ENCODE results near the gene CSNK1G2.

CSNK1G2 gene

DNA sequence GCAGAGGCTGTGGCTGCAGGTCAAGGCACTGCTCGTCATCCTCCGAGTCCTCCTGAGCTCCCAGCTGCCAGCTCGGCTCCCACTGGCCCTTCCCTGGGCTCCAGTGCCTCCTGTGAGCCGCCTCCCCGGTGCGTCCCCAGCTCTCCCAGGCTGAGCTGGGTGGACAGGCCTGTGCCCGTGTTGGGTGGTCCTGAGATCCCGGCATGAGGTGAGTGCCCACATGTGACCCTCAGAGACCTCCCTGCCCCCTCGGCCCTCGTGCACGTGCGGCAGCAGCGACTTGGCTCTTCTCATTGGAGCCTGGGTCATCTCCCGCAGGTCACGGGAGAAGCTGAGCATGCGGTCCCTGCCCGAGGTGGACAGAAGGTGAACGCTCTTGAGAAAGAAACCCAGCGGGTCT is 20.3 kb upstream of the CSNK1G2 start:
- DNase-seq = no peak

DNA sequence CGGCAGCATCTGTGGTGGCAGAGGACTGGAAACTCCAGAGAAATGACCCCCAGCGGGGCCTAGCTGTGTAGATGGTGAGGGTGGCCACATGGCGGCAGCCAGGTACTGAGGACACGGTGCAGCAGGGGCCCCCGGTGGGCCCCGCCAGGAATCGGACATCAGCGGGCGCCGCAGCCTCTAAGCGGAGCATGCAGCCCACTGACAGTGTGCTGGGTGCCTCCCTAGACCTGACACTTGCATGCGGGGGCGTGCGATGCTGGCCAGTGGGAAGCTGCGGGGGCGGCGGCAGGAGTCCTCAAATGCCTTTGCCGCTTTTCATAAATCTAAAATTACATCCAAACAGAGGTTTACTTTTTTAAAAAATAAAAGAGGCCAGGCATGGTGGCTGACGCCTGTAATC is 19.6 kb upstream of the CSNK1G2 start:
- DNase-seq = no peak

DNA sequence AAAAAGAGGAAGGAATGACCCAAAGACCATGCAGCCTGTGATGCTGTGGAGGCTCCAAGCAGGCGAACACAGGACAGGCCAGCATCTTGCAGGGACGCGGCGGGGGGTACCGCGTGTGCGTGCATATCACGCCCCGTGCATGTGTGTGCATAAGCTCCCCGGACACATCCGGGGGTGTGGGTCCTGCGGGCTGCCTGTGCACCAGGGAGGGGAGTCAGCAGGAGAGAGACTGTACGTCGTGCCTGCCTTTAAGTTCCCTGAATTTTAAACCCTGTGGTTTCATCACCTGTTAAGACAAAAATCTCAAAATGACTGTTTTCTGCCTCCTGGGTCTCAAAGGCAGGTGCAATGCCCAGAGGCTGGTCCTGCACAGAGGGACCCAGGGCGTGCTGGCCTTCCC is 19.1 kb upstream of the CSNK1G2 start:
- DNase-seq = no peak

DNA sequence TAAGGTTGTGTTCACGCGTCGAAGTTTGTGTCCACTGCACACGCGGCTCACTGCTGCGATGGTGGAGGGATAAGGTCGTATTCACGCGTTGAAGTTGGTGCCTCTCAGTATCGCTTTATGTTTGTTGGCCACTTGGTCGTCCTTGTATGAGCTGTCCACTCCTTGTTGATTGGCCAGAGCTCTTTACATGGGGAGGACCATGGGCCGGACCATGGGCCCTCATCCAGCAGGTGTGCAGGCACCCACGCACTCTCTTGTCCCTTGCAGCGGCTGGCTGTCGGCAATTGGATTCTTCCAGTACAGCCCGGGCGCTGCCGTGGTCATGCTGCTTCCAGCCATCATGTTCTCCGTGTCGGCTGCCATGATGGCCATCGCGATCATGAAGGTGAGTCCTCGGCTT is 18.2 kb upstream of the CSNK1G2 start:
- no peak for DNase-seq

DNA sequence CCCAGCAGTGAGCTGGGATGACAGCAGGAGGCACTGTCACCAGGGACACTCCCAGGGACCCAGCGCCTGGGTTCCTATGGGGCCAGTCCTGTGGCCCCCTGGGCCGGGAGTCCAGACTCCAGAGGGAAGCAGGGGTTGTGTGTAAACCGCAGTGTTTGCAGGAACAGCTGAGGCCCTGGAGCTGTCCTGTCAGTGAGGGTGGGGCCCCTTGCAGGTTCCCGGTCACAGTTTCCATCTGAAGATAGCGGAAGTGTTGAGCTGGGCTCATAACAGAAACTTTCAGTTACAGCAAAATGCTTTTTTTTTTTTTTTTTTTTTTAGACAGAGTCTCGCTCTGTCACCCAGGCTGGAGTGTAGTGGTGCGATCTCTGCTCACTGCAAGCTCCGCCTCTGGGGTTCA is 17.7 kb upstream of the CSNK1G2 start:
- no peak for DNase-seq

DNA sequence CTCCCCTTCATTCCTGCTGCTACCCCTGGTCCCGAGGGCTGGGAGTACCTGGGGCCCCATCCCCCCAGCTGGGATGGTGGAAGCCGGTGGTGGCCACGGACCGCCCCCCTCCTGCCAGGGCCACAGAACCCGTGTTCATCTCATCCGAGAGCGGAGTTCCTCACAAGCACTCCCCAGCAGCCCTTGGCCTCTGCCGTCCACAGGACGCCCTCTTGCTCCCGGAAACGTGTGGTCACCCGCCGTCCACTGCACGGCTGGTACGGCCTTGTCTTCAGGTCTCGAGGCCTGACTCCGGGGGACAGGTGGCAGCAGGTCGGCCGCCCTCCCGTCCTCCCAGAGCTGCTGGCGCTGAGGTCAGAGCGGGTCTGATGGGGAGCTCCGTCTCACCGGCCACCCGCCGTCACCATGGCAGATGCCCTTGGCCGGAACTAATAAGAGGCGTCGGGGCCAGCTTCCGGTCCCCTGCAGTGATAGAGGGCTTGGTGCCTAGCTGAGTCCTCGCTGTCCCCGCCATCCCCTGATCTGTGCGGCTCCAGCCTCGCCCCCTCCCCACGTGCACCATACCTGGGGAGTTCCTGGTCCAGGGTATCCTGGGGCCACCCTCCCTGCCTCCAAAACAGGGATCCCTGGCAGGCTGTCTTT is 16.5 kb upstream of the CSNK1G2 start:
- DNase-seq = no peak

DNA sequence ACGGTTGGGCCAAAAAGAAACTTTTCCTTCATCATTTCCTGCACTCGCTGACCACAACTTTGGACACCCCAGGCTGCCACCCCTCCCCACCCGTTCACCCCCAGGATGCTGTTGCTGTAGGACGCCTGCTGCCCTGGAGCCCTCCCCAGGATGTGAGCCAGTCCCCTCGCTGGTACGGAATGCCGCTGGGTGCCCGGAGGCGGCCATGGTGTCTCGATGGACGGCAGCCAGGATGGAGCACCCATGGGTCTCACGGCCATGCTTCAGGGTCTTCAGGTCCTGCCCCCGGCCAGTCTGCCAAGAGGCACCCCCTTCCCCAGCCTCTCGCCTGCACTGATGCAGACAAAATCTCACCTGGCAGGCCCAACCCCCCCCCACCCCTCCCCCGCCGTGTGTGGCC is 15.4 kb upstream of the CSNK1G2 start:
- DNase-seq = no peak

DNA sequence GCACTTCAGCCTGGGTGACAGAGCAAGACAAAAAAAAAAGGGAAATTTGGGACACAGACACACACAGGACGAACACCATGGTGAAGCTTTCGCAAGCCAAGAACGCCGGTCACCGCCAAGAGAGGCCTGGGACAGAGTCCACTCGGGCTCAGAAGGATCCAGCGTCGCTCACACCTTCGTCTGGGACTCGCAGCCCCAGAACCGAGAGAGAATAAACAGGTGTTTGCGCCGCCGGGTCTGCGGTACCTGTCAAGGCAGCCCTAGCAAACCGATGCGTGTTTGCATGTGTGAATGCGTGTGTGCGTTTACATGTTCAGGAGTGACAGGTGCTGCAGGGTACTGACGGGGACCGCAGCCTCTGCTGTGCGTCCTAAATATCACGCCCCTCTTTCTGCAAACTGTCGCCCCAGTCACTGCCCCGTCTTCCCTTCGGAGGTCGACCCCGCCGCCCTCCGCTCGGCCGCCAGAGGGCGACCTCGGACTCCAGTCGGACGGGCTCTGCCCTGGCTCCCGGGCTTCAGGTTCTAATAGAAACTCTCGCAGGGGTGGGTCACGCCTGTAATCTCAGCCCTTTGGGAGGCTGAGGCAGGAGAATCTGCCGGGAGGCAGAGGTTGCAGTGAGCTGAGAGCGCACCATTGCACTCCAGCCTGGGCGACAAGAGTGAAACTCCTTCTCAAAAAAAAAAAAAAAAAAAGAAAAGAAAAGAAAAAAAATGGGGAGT is 11.8 kb upstream of the CSNK1G2 start:
- DNase-seq = peak; percentile 35

DNA sequence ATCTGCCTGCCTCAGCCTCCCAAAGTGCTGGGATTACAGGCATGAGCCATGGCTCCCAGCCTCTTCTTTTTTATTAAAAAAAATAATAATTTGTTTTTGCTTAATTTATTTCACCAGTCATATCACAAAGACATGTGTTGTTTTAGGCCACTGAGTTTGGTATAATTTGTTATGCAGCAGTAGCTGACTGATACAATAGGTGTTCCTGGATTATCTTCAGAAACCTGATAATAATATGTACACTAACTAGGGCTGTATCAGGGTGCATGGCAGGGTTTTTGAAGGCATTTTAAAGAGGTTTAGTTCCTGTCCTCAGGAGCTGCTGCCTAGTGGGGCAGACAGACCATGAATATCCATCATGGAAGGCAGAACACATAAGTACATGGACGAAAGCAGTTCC is 9.5 kb upstream of the CSNK1G2 start:
- DNase-seq = no peak

DNA sequence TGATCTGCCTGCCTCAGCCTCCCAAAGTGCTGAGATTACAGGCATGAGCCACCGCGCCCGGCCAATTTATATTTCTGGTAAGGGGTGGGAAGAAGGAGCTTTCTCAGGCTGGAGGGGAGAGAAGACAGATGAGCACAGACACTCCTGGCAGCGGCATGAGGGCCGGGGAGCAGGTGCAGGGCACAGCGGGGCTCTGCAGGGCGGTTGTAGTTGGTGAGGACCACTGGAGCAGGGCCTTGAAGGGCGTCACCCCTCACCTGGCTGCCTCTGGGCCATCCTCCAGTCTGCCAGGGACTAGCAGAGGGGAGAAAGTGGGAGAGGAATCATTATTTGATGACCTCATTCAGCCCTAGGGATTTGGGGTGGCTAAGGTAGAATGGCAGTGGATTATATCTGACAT is 8.6 kb upstream of the CSNK1G2 start:
- no peak for DNase-seq

DNA sequence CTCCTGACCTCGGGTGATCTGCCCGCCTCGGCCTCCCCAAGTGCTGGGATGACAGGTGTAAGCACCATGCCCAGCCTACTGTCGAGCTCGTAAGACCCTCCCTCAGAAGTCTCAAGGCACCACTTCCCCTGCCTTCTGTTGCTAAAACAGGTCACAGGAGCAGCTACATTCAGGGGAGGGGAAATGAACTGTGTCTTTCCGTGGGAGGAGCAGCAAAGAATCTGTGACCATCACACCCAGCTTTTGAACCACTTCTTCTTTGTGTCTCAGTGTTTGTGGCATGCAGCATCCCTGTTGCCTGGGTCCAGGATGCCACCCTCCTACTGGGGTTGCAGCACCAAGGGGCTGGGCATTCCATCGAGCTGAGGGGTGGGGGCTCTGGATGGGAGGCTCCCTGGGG is 7.7 kb upstream of the CSNK1G2 start:
- no peak for DNase-seq

DNA sequence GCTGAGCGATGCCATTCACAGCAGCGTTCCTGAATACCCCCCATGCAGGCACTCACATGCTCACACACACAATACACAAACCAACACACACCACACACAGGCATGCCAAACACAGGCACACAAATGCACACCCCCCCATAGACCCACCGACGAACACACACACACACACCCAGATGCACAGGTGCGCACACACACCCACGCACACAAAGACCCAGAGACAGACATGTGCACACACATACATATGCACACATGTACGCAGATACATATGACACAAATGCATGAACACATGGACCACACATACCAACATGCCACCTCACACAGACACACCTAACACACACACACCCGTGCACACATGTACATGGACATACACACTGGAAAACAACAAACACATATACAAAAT is 7.0 kb upstream of the CSNK1G2 start:
- DNase-seq = no peak

DNA sequence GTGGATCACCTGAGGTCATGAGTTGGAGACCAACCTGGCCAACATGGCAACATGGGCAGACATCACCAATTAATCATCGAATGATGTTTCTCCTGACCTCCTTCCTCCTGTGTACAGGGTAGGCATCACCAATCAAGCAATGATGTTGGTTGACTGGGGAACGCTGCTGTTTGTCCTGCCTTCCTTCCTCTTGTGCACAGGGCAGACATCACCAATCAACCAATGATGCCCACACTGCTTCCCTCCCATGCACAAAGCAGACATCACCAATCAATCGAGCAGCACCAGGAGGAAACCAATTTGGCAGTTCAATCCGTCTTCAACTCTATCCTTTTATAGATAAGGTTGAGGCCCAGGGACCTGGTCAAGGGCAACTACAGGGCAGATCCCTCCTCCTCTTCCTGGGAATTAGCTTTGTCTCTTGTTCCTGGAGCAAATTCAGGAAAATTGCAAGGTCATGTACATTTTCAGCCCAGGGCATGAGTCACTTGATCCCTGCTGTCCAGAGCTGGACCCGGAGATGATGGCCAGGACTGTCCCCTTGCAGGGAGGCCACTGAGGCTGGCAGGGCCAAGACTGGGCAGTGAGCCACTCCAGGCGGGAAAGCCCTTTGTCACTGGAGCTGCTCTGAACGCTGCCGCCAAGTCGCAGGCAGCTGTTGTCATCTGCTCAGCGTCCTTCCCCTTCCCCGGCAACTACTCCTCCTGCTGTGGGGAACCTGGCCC is 5.3 kb upstream of the CSNK1G2 start:
- DNase-seq = peak; percentile 16

DNA sequence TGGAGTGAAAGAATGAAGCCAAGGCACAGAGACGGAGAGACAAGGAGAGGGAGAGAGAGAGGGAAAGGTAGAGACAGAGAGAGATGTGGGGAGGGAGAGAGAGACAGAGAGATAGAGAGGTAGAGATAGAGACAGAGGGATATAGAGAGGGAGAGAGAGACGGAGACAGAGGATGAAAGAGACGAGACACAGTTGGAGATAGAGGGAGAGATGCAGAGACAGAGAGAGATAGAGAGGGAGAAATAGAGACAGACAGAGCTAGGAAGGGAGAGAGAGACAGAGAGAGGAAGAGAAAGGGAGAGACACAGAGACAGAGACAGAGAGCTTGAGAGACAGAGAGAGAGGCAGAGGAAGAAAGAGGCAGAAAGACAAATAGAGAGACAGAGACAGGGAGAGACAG is 4.5 kb upstream of the CSNK1G2 start:
- DNase-seq = no peak

DNA sequence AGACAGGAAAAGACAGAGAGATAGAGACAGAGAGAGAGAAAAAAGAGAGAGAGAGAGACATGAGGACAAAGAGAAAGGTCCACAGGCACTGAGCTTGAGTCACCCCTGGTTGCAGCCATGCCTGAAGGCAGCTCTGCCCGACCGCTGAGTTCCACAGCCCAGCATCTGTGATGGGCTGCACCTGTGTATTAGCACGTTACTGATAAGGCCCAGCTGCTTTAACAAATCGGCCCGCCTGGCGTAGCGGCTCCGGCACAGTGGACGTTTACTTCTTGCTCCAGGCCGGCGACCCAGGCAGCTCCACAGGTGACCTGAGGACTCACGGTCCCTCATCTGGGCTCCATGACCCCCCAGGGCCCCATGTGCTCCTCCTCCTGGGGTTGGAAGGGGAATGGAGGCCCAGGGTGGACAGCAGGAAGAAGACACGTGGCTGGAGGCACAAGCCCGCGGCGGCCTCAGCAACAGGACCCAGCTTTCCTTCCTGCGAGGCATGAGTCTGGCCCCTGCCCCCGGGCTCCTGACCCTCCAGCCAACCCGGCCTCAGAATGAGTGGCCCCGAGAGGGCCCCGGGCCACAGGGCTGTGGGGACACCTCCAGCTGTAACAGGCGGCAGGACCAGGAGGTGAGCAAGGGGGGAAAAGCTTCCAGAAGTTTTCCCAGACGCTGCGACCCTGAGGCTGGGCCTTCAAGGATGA is 3.9 kb upstream of the CSNK1G2 start:
- DNase-seq = no peak

DNA sequence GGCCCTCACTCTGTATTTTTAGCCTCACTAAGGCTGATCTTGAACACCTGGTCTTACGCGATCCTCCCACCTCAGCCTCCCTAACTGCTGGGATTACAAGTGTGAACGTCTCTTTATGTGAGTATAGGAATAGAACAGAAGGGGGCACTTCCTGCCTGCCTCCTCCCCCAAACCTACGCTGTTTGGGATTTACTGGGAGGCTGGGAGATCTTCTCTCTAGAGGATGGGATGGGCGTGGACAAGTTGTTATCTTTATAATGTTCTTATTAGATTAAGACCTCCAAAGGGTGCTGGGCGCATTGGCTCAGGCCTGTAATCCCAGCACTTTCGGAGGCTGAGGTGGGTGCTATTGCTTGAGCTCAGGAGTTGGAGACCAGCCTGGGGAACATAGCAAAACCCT is 2.9 kb upstream of the CSNK1G2 start:
- no peak for DNase-seq

DNA sequence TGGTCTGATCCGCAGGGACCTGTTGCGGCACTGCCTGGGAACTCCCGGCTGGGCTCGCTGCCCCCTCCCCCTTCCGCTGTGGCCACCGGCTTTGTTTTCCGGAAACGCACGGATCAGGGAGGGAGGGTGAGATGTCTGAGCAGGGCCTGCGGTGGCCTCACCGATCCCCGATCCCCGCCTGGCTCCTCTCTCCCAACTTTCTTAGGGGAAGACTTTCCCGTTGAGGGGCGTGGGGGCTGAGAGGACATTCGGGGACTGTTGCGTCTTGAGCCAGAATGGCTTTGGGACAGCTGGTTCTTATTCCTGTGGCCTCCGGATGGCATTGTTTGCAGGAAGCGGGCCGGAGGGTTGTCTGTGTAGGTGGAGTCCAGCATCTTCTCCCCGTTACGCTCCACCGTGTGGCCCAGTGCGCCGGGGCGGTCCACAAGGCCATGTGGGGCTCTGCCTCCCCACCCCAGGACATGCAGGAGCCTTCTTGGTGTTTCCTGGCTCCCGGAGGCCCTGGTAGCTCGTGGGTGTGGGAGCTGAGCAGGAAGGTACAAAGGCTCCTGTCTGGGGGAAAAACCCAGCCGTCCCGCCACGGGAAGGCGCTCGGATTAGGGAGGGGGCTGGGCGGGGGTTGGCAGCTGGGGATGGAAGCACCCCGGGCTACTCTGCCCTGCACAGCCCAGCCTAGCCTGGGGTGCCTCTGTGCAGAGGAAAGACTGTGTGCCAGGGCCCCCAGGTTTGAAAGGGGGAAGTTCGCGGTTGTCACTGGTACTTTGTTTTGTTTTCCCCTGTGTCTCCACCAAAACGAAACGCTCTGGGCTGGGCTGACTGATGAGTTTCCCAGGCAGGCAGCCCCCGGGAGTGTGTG is 1.3 kb downstream of the CSNK1G2 start:
- peak; percentile 60 for DNase-seq

DNA sequence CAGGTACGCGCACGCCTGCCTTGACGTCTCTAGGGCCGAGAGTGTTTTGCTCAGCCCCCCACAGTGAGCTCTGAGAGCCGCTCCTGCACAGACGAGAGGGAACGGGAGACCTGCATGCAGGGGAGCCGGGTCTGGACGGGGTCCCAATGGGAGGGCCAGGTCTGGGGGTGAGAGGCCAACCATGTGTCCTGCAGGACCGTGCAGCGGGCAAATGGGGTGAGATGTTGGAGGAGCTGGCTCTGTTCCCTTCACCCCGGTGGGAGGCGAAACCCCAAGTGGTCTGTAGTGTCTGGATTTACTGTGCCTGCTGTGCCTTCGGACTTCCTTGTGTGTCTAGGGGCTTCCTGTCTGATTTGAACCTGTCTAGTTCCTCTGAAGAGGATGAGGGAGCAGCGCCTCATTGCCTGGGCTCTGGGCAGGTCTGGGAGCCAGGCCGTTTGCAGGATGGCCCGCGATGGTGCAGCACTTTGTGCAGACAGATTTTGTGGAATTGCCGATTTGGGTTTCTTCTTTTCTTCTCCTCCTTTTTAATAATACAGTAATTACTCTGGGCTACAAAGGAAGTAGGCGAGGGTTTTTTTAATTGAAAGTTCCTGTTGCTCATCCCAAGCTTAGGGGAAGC is 2.1 kb downstream of the CSNK1G2 start:
- DNase-seq = no peak

DNA sequence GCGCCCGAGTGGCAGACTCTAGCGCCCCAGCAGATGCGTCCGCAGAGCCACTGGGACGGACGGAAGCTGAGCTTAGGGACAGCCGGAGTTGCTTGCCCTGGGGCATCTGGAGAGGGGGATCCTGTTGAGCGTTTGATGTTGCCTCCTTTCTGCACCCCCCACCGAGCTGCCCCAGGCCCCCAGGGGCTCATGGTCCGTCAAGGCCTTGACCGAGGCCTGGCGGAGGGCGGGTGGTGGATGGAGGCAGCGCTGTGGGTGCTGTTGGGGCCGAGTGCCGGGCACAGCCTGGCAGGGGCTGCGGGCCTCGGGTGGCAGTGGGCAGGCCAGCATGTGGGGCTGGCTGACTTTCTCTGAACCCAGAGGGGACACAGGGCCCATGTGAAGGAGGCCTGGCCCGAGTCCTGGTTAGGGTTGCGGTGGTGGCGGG is 2.7 kb downstream of the CSNK1G2 start:
- DNase-seq = no peak

DNA sequence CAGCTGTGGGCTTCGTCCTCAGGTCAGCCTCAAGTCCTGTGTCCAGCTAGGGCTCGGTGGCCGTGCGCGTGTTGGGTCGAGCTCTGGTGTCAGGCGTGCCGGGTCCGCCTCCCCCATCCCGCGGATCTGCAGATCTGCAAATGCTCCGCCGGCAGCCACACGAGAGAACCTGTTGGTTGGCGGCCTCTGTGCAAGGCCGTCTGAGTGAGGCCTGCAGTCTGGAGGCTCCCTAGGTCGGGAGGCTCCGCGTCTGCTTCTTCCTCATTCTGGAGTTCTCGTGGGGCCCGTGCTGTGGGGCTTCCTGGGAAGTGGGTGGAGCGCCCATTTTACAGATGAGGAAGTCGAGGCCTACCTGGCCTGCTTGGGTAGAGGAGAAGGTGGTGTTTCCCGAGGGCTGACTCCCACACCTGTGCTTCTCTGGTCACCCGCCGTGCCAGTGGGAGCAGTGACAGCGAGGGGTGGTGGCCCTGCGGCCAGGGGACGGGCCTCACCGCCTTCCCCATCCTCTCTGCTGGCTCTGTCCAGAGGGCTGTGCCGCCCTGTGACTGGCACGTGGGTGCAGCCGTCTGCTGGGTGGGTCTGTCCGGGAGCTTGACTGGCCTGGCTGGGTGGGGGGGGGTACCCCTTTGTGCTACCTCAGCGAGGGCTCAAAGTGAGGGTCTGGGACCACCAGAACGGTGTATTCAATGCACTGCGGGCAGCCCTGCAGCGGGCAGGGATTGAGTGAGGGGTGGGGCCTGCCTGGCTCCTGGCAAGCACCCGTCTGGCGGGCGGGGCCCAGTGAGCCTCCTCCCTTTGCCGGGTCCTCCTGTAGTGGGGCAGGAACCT is 3.3 kb downstream of the CSNK1G2 start:
- no peak for DNase-seq

DNA sequence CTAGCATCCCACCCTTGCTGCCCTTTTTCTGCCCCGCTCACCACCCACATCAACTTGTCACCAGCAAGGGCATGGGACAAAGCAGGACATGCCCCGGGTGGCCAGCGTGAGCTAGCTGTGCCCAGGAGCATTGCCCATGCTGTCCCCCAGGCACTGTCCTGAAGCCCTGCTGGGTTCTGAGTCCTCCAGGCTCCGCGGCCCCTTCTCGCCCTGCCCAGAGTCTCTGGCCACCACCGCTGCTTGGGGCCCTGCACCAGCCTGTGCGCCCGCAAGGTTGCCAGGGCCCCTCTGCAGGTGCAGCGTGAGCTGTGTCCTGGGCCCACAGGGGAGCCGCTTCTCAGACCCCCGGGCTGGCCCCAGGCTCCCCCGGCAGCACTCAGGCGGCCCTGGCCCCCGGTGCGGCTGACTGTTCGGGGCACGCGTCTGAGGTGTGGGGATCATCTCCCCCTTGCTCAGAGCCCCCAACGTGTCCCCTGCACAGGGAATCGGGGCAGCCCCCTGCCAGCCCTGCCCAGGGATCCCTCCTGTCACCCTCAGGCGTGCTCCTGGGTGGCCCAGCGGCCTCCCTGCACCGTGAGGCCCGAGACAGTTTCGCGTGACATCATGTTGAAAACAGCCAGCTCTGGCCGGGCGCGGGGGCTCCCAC is 4.1 kb downstream of the CSNK1G2 start:
- no peak for DNase-seq
